ENCODE data around the gene PSME4. TPM values are rescaled to one million over a fixed set of nuclear protein-coding genes. Genes with fewer than 3 reads are reported as not detected.

PSME4 gene
- polyA plus RNA-seq, 3 donors: 2.1 to 17.7 (median 3.1) TPM

DNA sequence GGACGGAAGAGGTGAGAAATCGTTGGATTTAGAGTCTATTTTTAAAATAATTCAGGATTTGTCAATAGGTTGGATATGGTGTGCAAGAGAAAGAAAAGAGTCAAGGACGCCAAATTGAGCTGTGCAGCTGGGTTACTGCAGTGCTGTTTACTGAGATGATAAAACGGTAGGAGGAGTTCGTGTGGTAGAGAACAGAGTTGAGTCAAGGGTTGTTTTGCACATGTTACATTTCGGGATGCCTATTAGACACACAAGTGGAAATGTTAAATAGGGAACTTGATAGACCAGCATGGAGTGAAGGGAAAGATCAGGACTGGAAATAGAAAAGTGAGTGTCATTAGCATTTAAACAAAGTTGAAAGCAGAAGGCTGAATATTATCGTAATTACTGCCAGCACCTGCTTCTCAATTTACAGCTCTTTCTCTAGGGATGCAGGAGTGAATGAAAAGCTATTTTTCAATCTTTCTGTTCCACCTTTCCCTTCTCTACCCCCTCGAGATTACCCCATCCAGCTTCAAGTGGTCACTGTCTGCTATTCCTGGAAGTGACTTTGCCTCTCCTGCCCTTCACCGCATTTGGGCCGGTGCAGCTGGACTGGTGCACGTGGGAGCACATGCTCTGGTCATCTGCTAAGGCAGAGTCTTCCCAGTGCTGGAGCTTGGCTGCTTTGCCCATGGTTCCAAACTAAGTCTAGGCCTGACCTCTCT, 141.4 kb downstream of the PSME4 start:
- Histone ChIP-seq H3K4me3 (replicated peaks in 1 of 3; ENCODE audit: low read depth in 2 of 3, low read length in 3 of 3) (no peak overlapping the region), H4K20me1 (ENCODE audit: insufficient read depth, low read length) (no peaks in the 10 kb centered on the region), H3K4me2 (replicated peaks; ENCODE audit: extremely low read depth, low read length, poor library complexity, severe bottlenecking) (no peak overlapping the region), H3K4me1 (ENCODE audit: control insufficient read depth in 1 of 2, insufficient read depth in 2 of 2, low read length in 2 of 2) (no peaks in the 10 kb centered on the region), H3K9me3 (replicated peaks in 1 of 2; ENCODE audit: control insufficient read depth in 1 of 2, insufficient read depth in 1 of 2, low read length in 2 of 2) (no peaks in the 10 kb centered on the region), H3K27ac (ENCODE audit: low read depth in 1 of 2, low read length in 2 of 2) (no peak overlapping the region), H3K27me3 (ENCODE audit: control insufficient read depth in 2 of 2, insufficient read depth in 2 of 2, low read length in 2 of 2) (no peaks in the 10 kb centered on the region), H3K9ac (ENCODE audit: insufficient read depth, low read length, poor library complexity, severe bottlenecking) (no peak overlapping the region), H2AFZ (ENCODE audit: insufficient read depth, low read depth, low read length, poor library complexity, severe bottlenecking) (no peak overlapping the region), H3K79me2 (ENCODE audit: insufficient read depth, low read length) (no peaks in the 10 kb centered on the region), H3K36me3 (replicated peaks in 1 of 2; ENCODE audit: control insufficient read depth in 1 of 2, insufficient read depth in 2 of 2, low read length in 2 of 2) (no peaks in the 10 kb centered on the region)
- no peak for DNase-seq
- Mint-ChIP-seq H3K27me3 (ENCODE audit: low read depth in 3 of 3) (peaks cover 0 to 4% (median 0%) of the 10 kb centered on the region in 3 donors), H3K4me3 (no peak overlapping the region), H3K4me1 (no peaks in the 10 kb centered on the region), H3K36me3 (peaks cover 4 to 5% of the 10 kb centered on the region in 2 donors), H3K9me3 (peaks cover 0 to 1% (median 0%) of the 10 kb centered on the region in 7 donors), H3K27ac (no peak overlapping the region)
- TF ChIP-seq, protein P1, sequence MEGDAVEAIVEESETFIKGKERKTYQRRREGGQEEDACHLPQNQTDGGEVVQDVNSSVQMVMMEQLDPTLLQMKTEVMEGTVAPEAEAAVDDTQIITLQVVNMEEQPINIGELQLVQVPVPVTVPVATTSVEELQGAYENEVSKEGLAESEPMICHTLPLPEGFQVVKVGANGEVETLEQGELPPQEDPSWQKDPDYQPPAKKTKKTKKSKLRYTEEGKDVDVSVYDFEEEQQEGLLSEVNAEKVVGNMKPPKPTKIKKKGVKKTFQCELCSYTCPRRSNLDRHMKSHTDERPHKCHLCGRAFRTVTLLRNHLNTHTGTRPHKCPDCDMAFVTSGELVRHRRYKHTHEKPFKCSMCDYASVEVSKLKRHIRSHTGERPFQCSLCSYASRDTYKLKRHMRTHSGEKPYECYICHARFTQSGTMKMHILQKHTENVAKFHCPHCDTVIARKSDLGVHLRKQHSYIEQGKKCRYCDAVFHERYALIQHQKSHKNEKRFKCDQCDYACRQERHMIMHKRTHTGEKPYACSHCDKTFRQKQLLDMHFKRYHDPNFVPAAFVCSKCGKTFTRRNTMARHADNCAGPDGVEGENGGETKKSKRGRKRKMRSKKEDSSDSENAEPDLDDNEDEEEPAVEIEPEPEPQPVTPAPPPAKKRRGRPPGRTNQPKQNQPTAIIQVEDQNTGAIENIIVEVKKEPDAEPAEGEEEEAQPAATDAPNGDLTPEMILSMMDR (IDR thresholded peaks at IDR 0.05): no peak
- intact Hi-C loops (cut with micrococcal nuclease): no loop called here
- WGBS (ENCODE audit: insufficient coverage): 91% methylated on average over 9 of the region's 11 CpGs

DNA sequence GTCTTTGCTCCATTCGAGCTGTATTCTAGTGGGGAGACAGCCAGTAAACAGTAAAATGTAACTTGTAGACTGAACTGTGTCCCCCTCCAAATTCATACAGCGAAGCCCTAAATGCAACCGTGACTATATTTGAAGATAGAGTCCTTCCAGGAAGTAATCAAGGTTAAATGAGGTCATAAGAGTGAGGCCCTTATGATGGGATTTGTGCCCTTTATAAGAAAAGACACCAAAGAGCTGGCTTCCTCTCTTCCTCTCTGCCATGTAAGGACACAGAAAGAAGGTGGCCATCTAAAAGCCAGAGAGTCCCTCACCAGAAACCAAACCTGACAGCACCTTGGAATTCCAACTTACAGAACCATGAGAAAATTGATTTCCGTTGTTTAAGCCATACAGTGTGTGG, 142.5 kb downstream of the PSME4 start:
- Histone ChIP-seq H3K9ac (ENCODE audit: insufficient read depth, low read length, poor library complexity, severe bottlenecking) (no peak overlapping the region), H3K27ac (ENCODE audit: low read depth in 1 of 2, low read length in 2 of 2) (no peak overlapping the region), H4K20me1 (ENCODE audit: insufficient read depth, low read length) (no peaks in the 10 kb centered on the region), H3K27me3 (ENCODE audit: control insufficient read depth in 2 of 2, insufficient read depth in 2 of 2, low read length in 2 of 2) (no peaks in the 10 kb centered on the region), H3K36me3 (replicated peaks in 1 of 2; ENCODE audit: control insufficient read depth in 1 of 2, insufficient read depth in 2 of 2, low read length in 2 of 2) (no peaks in the 10 kb centered on the region), H3K79me2 (ENCODE audit: insufficient read depth, low read length) (no peaks in the 10 kb centered on the region), H2AFZ (ENCODE audit: insufficient read depth, low read depth, low read length, poor library complexity, severe bottlenecking) (no peak overlapping the region), H3K4me1 (ENCODE audit: control insufficient read depth in 1 of 2, insufficient read depth in 2 of 2, low read length in 2 of 2) (no peaks in the 10 kb centered on the region), H3K4me3 (replicated peaks in 1 of 3; ENCODE audit: low read depth in 2 of 3, low read length in 3 of 3) (no peak overlapping the region), H3K9me3 (replicated peaks in 1 of 2; ENCODE audit: control insufficient read depth in 1 of 2, insufficient read depth in 1 of 2, low read length in 2 of 2) (no peaks in the 10 kb centered on the region), H3K4me2 (replicated peaks; ENCODE audit: extremely low read depth, low read length, poor library complexity, severe bottlenecking) (no peak overlapping the region)
- no peak for DNase-seq
- Mint-ChIP-seq H3K36me3 (peaks cover 4 to 5% of the 10 kb centered on the region in 2 donors), H3K9me3 (peaks cover 0 to 1% (median 0%) of the 10 kb centered on the region in 7 donors), H3K27ac (no peak overlapping the region), H3K4me3 (no peak overlapping the region), H3K27me3 (ENCODE audit: low read depth in 3 of 3) (peaks cover 0 to 4% (median 0%) of the 10 kb centered on the region in 3 donors), H3K4me1 (no peaks in the 10 kb centered on the region)
- TF ChIP-seq, protein P1 (IDR thresholded peaks at IDR 0.05): no peak
- no CpG with 5 or more reads among the region's 4 CpGs for WGBS (ENCODE audit: insufficient coverage)
- intact Hi-C loops (cut with micrococcal nuclease): no loop called here
